ENCODE data around the gene SIAH2. TPM values are rescaled to one million over a fixed set of nuclear protein-coding genes. Genes with fewer than 3 reads are reported as not detected.

The SIAH2 gene
- polyA plus RNA-seq, 1 of the 3 experiments (the other 2 are of a cell fraction), result 18.4 TPM

DNA sequence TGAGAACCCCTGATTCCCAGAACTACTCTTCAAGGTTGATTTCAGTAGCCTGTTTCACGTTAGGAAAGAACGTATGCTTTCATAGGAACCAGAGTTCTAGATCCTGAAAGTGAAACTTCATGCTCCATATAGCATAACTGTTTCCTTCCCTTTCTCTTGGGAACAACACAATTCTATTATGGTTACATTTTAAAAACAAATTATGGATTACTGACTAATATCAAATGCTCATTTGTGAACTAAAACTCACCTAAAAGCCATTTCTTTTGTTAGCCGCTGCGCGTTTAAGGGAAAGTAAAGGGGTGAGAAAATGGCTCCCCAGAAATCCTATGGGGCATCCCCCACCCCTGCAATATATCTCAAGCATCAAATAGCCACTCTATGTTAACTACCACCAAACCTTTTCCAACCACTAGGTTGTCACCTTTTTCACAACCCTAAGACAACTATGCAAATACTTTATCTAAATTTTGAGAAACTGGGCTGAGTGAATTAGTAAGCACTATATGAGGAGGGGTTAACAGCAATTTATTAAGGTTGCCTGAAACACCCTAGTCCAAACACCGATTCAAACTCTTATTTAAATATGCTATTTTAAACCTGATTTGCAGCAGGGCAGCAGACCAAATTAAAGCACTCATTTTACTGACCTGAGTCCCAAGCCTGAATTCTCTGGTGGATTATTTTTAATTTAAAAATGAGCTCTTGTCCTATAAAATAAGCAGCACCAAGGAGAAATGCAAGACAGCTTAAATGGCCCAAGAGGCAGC, 2.4 kb downstream of the SIAH2 start:
- H3K9me2 ChIP-seq, result no peaks in the 10 kb centered on the region
- H3K9me3 ChIP-seq, result no peaks in the 10 kb centered on the region
- peaks cover 68% of the 10 kb centered on the region for H3K79me2 ChIP-seq (ENCODE audit: insufficient read depth)
- H3K27me3 ChIP-seq (ENCODE audit: insufficient read depth), result no peaks in the 10 kb centered on the region
- TF ChIP-seq RCOR1 (IDR thresholded peaks at IDR 0.05; ENCODE audit: low read length) (no peak), CHD2 (IDR thresholded peaks at IDR 0.05; ENCODE audit: low read length, partially characterized antibody) (no peak), GABPA (IDR thresholded peaks at IDR 0.05; ENCODE audit: low read depth) (no peak)
- TF ChIP-seq, protein P1, sequence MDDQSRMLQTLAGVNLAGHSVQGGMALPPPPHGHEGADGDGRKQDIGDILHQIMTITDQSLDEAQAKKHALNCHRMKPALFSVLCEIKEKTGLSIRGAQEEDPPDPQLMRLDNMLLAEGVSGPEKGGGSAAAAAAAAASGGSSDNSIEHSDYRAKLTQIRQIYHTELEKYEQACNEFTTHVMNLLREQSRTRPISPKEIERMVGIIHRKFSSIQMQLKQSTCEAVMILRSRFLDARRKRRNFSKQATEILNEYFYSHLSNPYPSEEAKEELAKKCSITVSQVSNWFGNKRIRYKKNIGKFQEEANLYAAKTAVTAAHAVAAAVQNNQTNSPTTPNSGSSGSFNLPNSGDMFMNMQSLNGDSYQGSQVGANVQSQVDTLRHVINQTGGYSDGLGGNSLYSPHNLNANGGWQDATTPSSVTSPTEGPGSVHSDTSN (IDR thresholded peaks at IDR 0.05), result no peak
- DNase-seq, result no peak
- H3K4me2 ChIP-seq, result peak overlapping the region; percentile 84
- H3K9ac ChIP-seq, result peak overlapping the region; percentile 88
- ChIA-PET POLR2A (interaction anchor here (1.6 kb wide), 1 partner anchor 9 kb away, joined by 6 read pairs; no protein-coding TSS in a partner anchor), CTCF (interaction anchor here (1.0 to 3.0 kb wide), 4 partner anchors 27 to 104 kb away, joined by 3 to 13 read pairs (median 4); no protein-coding TSS in a partner anchor)
- no peak overlapping the region for H3K27ac ChIP-seq (ENCODE audit: low read depth in 2 of 2, low read length in 1 of 2)
- peaks cover 48% of the 10 kb centered on the region for H4K20me1 ChIP-seq (ENCODE audit: insufficient read depth)
- H3K4me3 ChIP-seq (ENCODE audit: low read depth in 2 of 2, low read length in 1 of 2), result peak overlapping the region; percentile 82 to 90; a peak in 3 of 4 replicates
- no peak overlapping the region for H2AFZ ChIP-seq (ENCODE audit: low read depth)
- peaks cover 11% of the 10 kb centered on the region for H3F3A ChIP-seq (replicated peaks; ENCODE audit: insufficient read depth)
- peaks cover 6 to 17% of the 10 kb centered on the region in 2 experiments; a peak in 3 of 4 replicates for H3K4me1 ChIP-seq (ENCODE audit: control insufficient read depth in 1 of 2, insufficient read depth in 2 of 2, low read depth in 1 of 2, low read length in 1 of 2)
- H3K36me3 ChIP-seq (replicated peaks in 1 of 2; ENCODE audit: control insufficient read depth in 1 of 2, insufficient read depth in 2 of 2, low read length in 1 of 2), result peaks cover 3 to 6% of the 10 kb centered on the region in 2 experiments
- WGBS (ENCODE audit: low lambda C conversion rate), result 80% methylated on average over 6 of the region's 6 CpGs

DNA sequence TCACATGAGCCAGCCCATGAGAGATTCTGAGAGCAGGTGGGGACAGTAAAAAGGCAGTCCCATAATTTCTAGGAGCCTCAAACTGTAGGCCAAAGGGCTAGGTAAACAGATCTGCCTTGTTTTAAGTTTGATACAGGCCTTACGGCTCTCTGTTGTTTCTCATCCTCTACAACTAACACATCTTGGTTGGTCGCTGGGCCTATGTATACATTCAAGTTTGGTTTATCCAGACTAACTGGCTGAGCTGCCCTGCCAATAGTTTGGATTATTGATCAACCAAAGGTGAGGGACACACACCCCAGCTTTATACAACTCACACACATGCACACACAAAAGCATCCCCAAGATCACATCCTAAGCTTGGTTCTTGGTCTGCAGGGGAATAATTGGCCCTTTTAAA, 3.0 kb downstream of the SIAH2 start:
- peaks cover 6 to 17% of the 10 kb centered on the region in 2 experiments; a peak in 3 of 4 replicates for H3K4me1 ChIP-seq (ENCODE audit: control insufficient read depth in 1 of 2, insufficient read depth in 2 of 2, low read depth in 1 of 2, low read length in 1 of 2)
- H3K36me3 ChIP-seq (replicated peaks in 1 of 2; ENCODE audit: control insufficient read depth in 1 of 2, insufficient read depth in 2 of 2, low read length in 1 of 2), result peaks cover 4 to 6% of the 10 kb centered on the region in 2 experiments
- ChIA-PET CTCF (interaction anchor here (1.4 to 1.9 kb wide), 2 partner anchors 28 to 105 kb away, joined by 4 read pairs; no protein-coding TSS in a partner anchor), POLR2A (no interaction called here)
- no peak for DNase-seq
- no peak for TF ChIP-seq NRF1 (IDR thresholded peaks at IDR 0.05; ENCODE audit: low read depth, low read length)
- no peak for TF ChIP-seq TEAD4 (IDR thresholded peaks at IDR 0.05; ENCODE audit: borderline replicate concordance, insufficient read depth)
- TF ChIP-seq RCOR1 (IDR thresholded peaks at IDR 0.05; ENCODE audit: low read length), result no peak
- TF ChIP-seq, protein P2, sequence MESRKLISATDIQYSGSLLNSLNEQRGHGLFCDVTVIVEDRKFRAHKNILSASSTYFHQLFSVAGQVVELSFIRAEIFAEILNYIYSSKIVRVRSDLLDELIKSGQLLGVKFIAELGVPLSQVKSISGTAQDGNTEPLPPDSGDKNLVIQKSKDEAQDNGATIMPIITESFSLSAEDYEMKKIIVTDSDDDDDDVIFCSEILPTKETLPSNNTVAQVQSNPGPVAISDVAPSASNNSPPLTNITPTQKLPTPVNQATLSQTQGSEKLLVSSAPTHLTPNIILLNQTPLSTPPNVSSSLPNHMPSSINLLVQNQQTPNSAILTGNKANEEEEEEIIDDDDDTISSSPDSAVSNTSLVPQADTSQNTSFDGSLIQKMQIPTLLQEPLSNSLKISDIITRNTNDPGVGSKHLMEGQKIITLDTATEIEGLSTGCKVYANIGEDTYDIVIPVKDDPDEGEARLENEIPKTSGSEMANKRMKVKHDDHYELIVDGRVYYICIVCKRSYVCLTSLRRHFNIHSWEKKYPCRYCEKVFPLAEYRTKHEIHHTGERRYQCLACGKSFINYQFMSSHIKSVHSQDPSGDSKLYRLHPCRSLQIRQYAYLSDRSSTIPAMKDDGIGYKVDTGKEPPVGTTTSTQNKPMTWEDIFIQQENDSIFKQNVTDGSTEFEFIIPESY (IDR thresholded peaks at IDR 0.05; ENCODE audit: borderline replicate concordance, low read depth), result no peak
- no peak for TF ChIP-seq TCF12 (IDR thresholded peaks at IDR 0.05)
- no peak for TF ChIP-seq NFIC (IDR thresholded peaks at IDR 0.05; ENCODE audit: borderline replicate concordance)
- H3K4me2 ChIP-seq, result peak overlapping the region; percentile 84
- 92% methylated on average over 2 of the region's 2 CpGs for WGBS (ENCODE audit: low lambda C conversion rate)
- H3K27ac ChIP-seq (ENCODE audit: low read depth in 2 of 2, low read length in 1 of 2), result no peak overlapping the region
- H3K79me2 ChIP-seq (ENCODE audit: insufficient read depth), result peaks cover 73% of the 10 kb centered on the region
- H3K9me3 ChIP-seq, result no peaks in the 10 kb centered on the region
- no peaks in the 10 kb centered on the region for H3K27me3 ChIP-seq (ENCODE audit: insufficient read depth)
- H3K4me3 ChIP-seq (ENCODE audit: low read depth in 2 of 2, low read length in 1 of 2), result peak overlapping the region in 1 of 2 experiments; percentile 82; a peak in 1 of 4 replicates
- no peak overlapping the region for H2AFZ ChIP-seq (ENCODE audit: low read depth)
- H4K20me1 ChIP-seq (ENCODE audit: insufficient read depth), result peaks cover 49% of the 10 kb centered on the region
- no peaks in the 10 kb centered on the region for H3K9me2 ChIP-seq
- peak overlapping the region; percentile 88 for H3K9ac ChIP-seq
- peaks cover 11% of the 10 kb centered on the region for H3F3A ChIP-seq (replicated peaks; ENCODE audit: insufficient read depth)
